Left hindlimb (tissue), 1 donor: ENCODE measurements around the gene CCDC9.
A peak's percentile ranks its signal among the peaks of the same experiment; 100 is the strongest.
"Not testable (repeated sequence)": the region's sequence is repeated elsewhere in the genome, so short reads cannot be mapped to it uniquely, and the experiment has no call there.

Experiments used
- DNase-seq: peaks from one replicate; pipeline ENCODE4 v3.0.0-alpha.2; 2018

CCDC9 gene

DNA sequence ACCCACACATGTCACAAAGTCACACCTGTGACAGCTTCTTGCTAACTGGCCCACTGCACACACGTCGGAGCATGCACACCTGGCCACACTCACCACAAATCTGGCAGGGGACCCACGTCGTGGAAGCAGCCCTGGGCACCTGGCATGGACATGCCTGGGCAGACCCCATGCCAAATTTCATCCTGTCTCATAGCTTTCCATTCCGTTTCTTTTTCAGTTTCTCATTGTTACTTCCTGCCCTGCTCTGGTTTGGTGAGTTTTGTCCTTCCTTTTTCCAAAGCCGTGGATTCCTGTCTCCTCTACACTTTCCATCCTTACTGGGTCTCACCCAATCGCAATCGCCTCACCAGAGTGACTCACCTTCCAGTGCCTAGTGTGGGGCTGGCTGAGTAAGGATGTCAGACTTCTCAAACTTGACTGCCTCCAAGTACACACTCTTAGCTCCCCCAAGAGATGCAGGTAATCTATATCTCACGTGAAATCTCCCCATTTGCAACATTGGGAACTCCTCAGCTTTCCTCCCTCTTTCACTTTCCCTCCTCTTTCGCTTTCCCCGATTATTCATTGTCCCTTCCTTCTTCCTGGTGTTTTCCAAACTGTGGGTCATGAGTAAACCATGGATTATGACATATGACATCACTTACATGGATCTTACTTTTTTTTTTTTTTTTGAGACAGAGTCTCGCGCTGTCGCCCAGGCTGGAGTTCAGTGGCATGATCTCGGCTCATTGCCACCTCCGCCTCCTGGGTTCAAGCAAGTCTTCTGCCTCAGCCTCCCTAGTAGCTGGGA lies 23.7 kb upstream of the CCDC9 start:
- DNase-seq = no peak

DNA sequence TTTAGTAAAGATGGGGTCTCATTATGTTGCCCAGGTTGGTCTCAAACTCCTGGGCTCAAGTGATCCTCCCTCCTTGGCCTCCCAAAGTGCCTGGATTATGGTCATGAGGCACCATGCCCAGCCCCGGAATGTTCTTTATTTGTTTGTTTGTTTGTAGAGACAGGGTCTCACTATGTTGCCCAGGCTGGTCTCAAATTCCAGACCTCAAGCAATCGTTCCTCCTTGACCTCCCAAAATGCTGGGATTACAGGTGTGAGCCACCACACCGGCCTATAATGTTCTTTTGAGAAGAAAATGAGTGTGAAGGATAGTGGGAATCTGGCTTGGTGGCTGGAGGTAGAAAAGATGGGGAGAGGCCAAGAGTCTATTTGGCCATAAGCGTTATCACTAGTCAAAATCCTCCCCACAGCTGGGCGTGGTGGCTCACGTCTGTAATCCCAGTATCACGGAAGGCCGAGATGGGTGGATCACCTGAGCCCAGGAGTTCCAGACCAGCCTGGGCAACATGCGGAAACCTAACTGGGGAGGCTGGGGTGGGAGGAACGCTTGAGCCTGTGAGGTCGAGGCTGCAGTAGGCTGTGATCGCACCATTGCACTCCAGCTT lies 20.2 kb upstream of the CCDC9 start:
- DNase-seq = no peak

DNA sequence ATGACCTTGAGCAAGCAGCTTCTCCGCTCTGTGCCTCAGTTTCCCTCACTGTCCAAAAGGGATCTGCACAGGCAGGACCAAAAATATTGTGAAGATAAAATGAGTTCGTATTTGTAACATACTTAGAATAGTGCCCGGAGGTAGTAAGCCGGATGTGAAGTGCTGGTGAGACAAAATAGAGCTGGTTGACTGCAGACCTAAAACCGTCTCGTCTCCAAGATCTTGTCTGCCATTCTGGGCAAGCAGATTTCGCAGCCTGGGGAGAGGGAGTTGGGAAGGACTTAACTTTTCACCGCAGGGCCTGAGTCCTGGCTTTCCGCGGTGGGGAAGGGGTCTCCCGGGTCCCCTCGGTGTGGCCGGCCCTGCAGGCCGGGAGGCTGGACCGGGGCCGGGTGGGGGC lies 17.2 kb upstream of the CCDC9 start:
- no peak for DNase-seq

DNA sequence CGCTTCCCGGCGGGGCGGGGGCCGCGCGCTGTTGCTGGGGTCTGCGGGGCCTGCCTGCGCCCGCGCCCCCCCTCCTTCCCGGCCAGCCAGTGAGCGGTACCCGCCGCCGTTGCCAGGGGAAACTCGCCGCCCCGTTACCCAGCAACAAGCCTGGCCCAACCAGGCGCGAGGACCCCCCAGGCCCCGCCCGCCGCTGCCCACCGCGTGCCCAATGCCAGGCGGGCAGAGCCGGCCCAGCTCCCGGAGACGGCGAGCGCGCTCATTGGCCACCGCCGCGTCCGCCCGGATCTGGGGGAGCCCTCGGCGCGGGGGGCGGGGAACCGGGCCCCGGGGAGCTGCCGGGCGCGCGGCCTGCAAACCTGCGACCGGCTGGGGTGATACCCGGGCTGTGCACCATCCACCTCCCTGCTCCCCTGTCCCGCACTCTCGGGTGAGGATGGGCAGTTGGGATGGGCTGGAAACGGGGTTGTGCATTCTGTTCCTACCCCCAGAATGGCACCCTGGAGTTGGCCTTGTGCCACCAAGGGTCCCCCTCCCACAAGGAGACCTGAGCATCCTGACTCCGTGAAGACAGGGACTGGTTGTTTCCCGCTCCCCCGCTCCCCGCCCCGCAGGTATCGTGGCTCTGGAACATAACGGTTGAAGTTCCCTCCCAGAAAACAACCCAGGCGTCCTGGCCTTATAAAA lies 16.6 kb upstream of the CCDC9 start:
- DNase-seq = peak; percentile 80

DNA sequence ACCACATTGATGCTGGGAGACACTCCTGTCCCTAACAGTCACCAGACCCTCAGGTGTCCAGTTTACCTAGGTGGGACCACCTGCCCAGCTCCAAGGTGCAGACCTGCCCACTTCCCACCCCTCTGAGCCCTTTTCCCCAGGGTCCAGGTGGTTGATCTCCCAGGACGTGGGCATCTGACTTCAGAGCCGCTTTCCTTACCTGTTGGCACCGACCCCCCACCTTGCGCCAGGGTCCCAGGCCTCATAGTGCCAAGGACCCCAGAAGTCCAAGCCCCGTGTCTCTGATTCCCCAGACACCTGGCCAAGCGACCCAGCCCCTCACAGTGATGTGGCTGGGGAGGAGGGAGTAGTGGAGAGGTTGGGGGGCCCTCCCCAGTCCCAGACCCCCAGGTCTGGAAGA lies 15.8 kb upstream of the CCDC9 start:
- DNase-seq = no peak

DNA sequence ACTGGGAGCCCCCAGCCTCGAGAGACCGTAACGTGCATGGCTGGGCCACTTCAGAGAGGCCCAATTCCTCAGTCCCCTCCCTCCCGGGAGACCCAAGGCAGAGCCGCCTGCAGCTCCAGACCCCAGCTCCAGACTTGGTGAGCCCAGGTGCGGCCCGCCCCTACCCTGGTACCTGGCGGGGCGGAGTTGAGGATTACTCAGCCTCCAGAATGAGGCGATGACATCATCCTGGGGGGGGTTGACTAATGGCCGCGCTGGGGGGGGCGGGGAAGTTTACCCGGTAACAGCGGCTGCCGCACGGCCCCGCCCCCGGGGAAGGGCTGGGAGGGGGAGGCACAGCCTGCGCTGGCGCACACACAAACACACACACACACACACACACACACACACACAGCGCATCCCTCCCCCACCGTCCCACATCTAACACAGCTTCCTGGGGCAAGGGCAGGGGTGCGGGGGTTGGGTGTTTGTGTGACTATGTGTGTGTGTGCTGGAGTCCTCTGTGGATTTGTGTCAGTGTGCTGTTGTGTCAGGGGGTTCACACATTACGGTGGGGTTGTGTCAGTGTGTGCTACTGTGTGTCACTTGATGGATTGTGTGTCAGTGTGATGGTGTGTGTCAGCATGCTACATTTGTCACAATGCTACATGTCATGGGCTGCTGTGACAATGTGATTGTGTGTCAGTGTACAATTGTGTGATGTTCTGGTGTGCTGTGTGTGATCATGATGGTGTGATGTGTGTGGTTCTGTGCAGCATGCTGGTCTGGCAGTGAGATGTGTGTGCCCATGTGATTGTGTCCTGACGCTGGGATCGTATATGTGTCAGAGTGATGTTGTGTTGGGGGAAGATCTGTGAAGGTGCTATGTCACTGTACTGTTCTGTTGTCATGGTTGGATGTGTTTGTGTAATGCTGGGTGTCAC lies 15.1 kb upstream of the CCDC9 start:
- no peak for DNase-seq

DNA sequence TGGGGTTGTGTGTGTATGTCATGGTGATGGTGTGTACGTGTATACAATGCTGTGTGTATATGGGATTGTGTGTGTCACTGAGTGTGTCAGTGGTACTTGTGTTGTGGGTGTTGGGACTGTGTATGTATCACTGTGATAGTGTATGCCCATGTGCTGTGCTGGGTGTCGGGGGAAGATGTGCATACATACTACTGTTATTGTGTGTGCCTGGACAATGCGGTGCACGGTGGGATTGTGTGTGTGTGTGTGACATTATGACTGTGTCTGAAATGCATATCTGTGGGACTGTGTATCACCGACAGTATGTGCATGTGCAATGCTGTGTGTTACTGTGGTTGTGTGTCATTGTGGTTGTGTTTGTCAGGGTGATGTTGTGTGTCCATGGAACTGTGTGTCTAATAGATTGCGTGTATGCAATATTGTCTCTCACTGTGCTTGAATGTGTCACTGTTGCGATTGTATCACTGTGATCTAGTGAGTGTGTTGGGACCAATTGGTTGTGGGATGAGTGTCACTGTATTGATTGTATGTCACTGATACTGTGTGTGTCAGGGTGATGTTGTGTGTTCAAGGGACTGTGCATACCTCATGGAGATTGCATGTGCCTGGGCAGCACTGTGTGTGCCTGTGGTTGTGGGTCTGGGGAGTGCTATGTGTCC lies 14.3 kb upstream of the CCDC9 start:
- DNase-seq = no peak

DNA sequence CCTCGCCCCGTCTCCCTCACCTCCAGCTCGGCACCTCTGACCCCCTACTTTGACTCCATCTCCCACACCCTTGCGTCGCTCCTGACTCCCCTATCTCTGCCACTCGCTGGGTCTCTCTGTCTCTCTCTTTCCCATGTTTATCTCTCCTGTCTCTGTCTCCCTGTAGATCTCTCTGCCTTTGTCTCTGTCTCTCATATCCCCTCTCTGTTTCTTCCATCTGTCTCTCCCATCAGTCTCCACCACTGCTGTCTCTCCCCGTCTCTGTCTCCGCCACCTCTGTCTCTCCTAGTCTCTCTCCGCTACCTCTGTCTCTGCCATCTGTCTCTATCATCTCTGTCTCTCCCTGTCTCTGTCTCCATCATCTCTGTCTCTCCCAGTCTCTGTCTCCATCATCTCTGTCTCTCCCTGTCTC lies 13.0 kb upstream of the CCDC9 start:
- no peak for DNase-seq

DNA sequence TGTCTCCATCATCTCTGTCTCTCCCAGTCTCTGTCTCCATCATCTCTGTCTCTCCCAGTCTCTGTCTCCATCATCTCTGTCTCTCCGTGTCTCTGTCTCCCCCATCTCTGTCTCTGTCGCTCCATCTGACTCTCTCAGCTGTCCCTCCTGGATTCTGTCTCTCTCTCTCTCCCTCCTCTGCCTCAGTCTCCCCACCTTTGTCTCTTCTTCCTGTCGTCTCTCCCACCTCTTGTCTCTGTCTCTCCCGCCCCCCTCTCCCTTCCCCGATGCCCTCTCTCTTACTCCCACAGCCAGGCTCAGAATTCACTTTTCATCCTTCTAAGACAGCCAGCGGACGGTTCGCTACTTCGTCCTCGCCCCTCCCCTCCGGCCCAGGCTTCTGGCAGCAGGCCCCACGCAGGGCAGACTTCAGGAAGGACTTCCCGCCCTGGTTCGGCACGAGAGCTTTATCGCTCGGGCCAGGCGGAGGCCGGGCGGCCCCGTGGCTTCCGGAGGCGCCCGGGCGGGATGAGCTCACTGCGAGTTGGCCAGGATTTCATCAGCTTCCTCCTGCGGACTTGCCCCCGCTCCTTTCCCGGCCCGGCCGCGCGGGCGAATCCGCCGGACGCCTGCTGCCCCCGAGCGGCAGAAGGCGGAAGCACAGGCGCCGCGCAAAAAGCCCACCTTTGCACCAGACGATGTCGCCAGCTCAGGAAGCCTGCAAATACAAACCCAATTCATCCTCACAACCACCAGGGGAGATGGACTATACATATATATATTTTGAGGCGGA lies 12.4 kb upstream of the CCDC9 start:
- DNase-seq = peak; percentile 95

DNA sequence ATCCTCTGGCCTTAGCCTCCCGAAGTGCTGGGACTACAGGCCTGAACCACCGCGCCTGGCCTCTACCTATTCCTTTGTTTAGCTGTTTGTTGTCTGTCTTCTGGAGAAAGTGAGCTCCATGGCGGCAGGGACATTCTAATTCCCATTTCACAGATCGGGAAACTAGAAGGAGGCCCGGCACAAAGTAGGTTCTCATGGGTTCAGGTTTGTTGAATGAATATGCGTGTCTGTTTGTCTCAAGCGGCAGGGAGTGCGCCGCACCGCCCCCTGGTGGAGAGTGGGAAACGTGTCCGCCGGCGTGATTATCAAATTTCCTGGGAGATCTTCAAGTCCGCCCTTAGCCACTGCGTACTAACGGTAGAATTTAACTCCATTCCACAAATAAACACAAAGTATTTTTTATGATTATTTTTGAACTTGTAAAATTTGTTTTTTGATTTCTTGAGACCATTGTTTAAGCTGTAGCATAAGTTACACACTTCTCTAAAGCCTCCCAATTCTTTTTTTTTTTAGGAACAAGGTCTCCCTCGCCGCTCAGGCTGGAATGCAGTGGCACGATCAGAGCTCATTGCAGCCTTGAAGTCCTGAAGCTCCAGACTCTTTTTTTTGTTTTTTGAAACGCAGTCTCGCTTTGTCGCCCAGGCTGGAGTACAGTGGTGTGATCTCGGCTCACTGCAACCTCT lies 8.9 kb upstream of the CCDC9 start:
- DNase-seq = peak; percentile 77

DNA sequence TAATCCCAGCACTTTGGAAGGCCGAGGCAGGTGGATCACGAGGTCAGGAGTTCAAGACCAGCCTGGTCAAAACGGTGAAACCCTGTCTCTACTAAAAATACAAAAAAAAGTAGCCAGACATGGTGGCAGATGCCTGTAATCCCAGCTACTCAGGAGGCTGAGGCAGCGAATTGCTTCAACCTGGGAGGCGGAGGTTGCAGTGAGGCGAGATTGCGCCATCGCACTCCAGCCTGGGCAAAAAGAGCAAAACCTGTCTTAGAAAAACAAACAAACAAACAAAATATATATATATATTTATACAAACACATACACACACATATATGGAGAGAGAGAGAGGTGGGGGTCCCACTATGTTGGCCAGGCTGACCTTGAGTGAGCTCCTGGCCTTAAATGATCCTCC lies 3.3 kb upstream of the CCDC9 start:
- DNase-seq = not testable (repeated sequence)

DNA sequence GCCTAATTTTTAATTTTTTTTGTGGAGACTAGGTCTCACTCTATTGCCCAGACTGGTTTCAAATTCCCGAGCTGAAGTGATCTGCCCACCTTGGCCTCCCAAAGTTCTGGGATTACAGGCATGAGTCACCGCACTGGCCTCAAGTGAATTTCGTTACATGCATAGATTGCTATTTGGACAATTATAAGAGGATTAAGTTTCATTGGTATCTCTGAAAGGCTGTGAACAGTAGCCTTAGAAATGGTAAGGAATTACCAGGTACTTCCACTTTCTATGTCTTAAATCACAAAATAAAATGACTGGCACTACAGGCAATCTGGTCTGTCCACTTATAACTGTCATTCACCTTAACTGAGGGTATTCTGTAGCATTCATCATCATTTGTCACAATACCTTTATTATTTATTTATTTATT lies 2.9 kb upstream of the CCDC9 start:
- DNase-seq = no peak

DNA sequence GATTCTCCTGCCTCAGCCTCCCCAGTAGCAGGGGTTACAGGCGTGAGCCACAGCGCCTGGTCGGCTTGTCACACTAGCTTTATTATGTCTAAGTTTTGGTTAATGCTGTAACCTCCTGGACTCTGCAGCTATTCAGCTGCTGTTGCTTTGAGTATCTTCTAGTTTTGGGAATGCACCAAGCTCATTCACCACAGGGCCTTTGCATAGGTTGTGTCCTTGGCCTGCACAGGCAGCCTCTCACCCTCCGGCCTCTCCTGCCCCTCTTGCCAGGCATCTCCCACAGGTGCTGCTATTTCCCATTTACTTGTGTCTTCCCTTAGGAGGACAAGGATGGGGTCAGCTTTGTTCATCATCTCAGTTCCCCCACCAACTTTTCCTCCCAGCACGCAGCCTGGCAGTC lies 2.4 kb upstream of the CCDC9 start:
- no peak for DNase-seq

DNA sequence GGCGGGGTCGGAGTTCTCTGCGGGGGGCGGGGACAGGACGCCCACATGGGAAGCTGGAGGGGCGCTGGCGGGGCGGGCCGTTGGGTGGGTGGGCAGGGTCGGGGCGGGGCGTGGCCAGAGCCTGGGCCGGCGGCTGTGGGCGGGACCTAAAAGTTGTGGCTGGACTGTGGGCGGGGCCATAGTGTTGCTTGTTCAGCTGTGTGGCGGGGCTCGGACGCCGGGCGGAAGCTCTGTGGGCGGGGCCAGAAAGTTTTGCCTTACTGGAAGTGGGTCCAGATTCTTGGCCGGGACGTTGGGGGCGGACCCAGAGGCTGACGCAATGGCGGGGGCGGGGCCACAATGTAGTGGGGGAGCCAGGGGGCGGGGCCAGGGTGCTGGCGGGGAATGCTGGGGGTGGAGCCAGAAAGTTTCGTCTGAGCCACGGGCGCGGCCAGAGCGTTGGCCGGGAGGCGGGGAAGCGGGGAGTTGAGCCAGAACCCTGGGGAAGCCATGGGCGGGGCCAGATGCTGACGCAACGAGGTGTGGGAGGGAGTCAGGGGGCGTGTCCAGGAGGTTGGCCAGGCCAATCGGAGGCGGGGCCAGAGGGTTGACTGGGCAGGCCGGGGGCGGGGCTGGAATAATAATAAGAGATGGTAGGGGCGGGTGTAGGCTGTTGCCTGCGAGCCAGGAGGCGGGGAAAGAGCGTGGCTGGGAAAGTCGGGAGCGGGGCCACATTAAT lies 527 bp downstream of the CCDC9 start:
- DNase-seq = peak; percentile 100

DNA sequence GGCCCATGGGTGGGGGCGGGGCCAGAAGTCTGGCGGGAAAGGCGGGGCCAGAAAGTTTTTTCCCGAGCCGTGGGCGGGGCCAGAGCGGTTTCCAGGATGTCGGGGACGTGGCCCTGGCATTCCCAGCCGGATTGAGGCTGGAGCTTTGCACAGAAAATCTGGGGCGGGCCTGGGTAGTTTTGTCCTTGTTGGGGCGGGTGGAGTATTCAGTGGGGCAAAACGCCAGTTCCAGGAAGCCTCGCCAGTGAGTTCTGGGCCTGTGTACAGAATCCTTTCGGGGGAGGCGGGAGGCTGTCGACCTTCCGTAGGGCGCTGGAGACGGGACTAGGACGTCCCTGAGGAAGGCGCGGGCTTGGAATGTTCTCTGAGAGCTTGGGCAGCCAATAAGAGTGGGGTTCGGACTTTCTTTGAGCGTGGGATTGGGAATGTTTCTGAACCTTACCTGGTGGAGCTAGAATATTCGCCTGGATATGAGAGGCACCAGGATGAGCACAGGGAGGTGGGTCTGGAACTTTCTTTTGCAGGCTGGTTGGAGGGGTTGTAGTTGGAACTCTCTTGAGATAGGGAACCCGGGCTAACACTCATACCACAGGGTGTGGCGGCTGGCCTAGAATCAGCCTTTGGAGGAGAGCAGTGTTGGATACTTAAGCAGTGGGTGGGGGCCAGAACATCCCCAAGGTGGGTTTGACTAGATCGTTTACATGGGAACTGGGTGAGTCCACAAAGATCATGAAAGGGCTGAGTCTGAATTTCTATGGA lies 1.3 kb downstream of the CCDC9 start:
- no peak for DNase-seq

DNA sequence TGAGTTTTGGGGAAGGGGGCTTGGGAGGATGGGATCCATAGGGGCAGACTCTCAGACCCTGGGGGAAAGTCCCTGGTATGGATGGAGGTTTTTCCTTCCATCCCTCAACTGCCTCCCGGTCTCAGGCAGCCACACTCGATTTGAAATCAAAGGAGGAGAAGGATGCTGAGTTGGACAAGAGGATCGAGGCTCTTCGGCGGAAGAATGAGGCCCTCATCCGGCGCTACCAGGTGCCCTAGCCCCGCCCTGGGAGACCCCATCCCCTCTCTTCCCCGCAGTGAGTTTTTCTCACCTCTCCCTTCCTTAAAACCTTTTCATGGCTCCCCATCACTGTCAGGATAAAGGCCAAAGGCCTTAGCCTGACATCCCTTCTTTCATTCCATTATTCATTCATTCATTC lies 2.1 kb downstream of the CCDC9 start:
- DNase-seq = no peak

DNA sequence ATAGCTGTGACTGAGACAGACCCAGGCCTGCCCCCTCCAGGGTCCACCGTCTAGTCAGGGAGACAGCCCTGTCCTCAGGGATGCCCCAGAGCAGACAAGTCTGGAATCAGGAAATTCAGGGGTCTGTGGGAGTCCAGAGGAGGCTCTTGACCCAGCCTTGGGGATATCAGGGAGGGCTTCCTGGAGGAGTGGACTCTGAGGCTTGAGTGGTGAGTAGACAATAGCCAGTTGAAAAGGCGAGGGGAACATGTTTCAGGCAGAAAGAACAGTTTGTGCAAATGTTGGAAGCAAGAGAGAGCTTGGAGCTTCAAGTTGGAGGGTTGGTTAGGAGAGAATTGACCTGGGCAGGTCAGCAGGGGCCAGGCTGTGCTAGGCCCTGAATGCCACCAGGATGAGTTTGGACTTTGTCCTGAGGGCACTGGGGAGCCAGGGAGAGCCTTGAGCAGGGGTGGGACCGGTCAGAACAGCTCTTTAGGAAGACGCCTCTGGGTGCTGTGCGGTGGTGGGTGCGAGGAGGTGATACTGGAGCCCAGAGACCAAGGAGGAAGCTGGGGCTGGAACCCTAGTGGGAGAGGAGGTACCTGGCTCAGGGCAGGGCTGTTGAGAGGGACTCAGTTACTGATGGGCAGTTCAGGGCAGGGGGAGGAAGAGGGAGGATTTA lies 2.7 kb downstream of the CCDC9 start:
- no peak for DNase-seq

DNA sequence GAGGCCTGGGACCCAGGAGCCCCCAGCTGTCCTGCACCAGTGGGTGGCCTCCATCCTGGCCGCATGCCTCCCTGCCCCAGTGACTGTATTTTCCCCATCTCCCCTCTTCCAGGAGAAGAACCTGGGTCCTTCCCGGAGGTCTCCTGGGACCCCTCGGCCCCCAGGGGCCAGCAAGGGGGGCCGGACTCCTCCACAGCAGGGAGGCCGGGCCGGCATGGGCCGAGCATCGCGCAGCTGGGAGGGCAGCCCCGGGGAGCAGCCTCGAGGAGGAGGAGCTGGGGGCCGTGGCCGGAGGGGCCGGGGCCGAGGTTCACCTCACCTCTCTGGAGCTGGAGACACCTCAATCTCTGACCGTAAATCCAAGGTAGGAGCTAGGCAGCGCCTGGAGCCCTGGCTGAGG lies 4.2 kb downstream of the CCDC9 start:
- no peak for DNase-seq
